HEK293 (cell line): ENCODE measurements around the gene THOC1.

Source experiments
- CTCF ChIA-PET: fragments of 350-600 bp; formaldehyde crosslinking; extraction: SDS; loops from one replicate; lab custom pipeline; 2021; ENCODE audit warnings: antibody characterized with exemption; lab: Yijun Ruan, JAX
- POLR2A ChIA-PET: fragments of 300-600 bp; formaldehyde crosslinking; extraction: SDS; loops from one replicate; lab custom pipeline; 2020; ENCODE audit warnings: antibody characterized with exemption, inconsistent platforms; lab: Yijun Ruan, JAX
- H3K27ac ChIP-seq: fragments of 200-500 bp; sonication (Bioruptor generic); 2 replicates; pipeline ENCODE4 v1.5.1; 2014; ENCODE audit warnings: low read depth, low read length, control low read depth, inconsistent platforms; ENCODE audit errors: extremely low read depth
- H3K36me3 ChIP-seq, 2 experiments: fragments of 200-500 bp in 1 of 2; sonication (Bioruptor generic) in 1 of 2; 1 replicate in 1 of 2; 2 replicates in 1 of 2; pipeline ENCODE4 v1.5.1; 2014 to 2017; ENCODE audit warnings: inconsistent platforms in 2 of 2, low read length in 2 of 2; ENCODE audit not compliant: control insufficient read depth in 2 of 2, insufficient read depth in 1 of 2
- H3K4me1 ChIP-seq: fragments of 200-500 bp; sonication (Bioruptor generic); 2 replicates; pipeline ENCODE4 v1.5.1; 2014; ENCODE audit warnings: mild to moderate bottlenecking, low read length, inconsistent platforms; ENCODE audit not compliant: control insufficient read depth, insufficient read depth
- H3K4me3 ChIP-seq: 2 replicates; pipeline ENCODE4 v1.5.1; 2011; ENCODE audit warnings: low read depth, mild to moderate bottlenecking, control low read depth, low read length, moderate library complexity
- H3K9me3 ChIP-seq: fragments of 200-500 bp; sonication (Bioruptor generic); 2 replicates; pipeline ENCODE4 v1.5.1; 2014; ENCODE audit warnings: low read depth, low read length, inconsistent platforms; ENCODE audit not compliant: control insufficient read depth, insufficient read depth
- BCL11A ChIP-seq: fragments of 450-650 bp; formaldehyde crosslinking; IDR thresholded peaks from 2 replicates; pipeline ENCODE4 v1.5.1; 2016; ENCODE audit warnings: low read depth, missing biosample characterization, missing genetic modification characterization
- EGR2 ChIP-seq: fragments of 450-650 bp; formaldehyde crosslinking; IDR thresholded peaks from 2 replicates; pipeline ENCODE4 v1.5.1; 2016; ENCODE audit warnings: low read depth, missing biosample characterization, missing genetic modification characterization
- ZBTB20 ChIP-seq: fragments of 450-650 bp; formaldehyde crosslinking; IDR thresholded peaks from 2 replicates; pipeline ENCODE4 v1.5.1; 2016; ENCODE audit warnings: missing biosample characterization, missing genetic modification characterization
- ZBTB44 ChIP-seq: fragments of 450-650 bp; IDR thresholded peaks from 2 replicates; pipeline ENCODE4 v1.5.1; 2018; ENCODE audit warnings: missing biosample characterization, mild to moderate bottlenecking, missing genetic modification characterization
- ZBTB7A ChIP-seq: fragments of 450-650 bp; formaldehyde crosslinking; IDR thresholded peaks from 2 replicates; pipeline ENCODE4 v1.5.1; 2016; ENCODE audit warnings: low read depth, missing biosample characterization, missing genetic modification characterization
- ZNF221 ChIP-seq: fragments of 450-650 bp; formaldehyde crosslinking; IDR thresholded peaks from 2 replicates; pipeline ENCODE4 v1.5.1; 2017; ENCODE audit warnings: missing biosample characterization, missing genetic modification characterization, borderline replicate concordance
- ZNF280C ChIP-seq: fragments of 450-650 bp; formaldehyde crosslinking; IDR thresholded peaks from 2 replicates; pipeline ENCODE4 v1.5.1; 2016; ENCODE audit warnings: missing biosample characterization, missing genetic modification characterization
- ZNF292 ChIP-seq: fragments of 450-650 bp; formaldehyde crosslinking; IDR thresholded peaks from 2 replicates; pipeline ENCODE4 v1.5.1; 2016; ENCODE audit warnings: low read depth, missing biosample characterization, missing genetic modification characterization, borderline replicate concordance
- ZNF366 ChIP-seq: fragments of 450-650 bp; formaldehyde crosslinking; conservative IDR thresholded peaks from 2 replicates; pipeline ENCODE4 v1.5.1; 2016; ENCODE audit warnings: missing biosample characterization, missing genetic modification characterization
- ZNF404 ChIP-seq: fragments of 450-650 bp; formaldehyde crosslinking; IDR thresholded peaks from 2 replicates; pipeline ENCODE4 v1.5.1; 2017; ENCODE audit warnings: missing biosample characterization, missing genetic modification characterization
- ZNF510 ChIP-seq: fragments of 450-650 bp; formaldehyde crosslinking; IDR thresholded peaks from 2 replicates; pipeline ENCODE4 v1.5.1; 2018; ENCODE audit warnings: mild to moderate bottlenecking, missing genetic modification characterization, missing biosample characterization; ENCODE audit not compliant: insufficient replicate concordance
- ZNF529 ChIP-seq: fragments of 450-650 bp; formaldehyde crosslinking; IDR thresholded peaks from 2 replicates; pipeline ENCODE4 v1.5.1; 2017; ENCODE audit warnings: missing genetic modification characterization, missing biosample characterization; ENCODE audit not compliant: insufficient replicate concordance
- ZNF621 ChIP-seq: fragments of 450-650 bp; formaldehyde crosslinking; IDR thresholded peaks from 2 replicates; pipeline ENCODE4 v1.5.1; 2017; ENCODE audit warnings: missing biosample characterization, missing genetic modification characterization
- ZSCAN30 ChIP-seq: fragments of 450-650 bp; IDR thresholded peaks from 2 replicates; pipeline ENCODE4 v1.5.1; 2018; ENCODE audit warnings: missing biosample characterization, mild to moderate bottlenecking, missing genetic modification characterization, moderate library complexity
- TF ChIP-seq, protein P1 (sequence below): fragments of 450-650 bp; formaldehyde crosslinking; IDR thresholded peaks from 2 replicates; pipeline ENCODE4 v1.5.1; 2017; ENCODE audit warnings: missing biosample characterization, missing genetic modification characterization
- TF ChIP-seq, protein P2 (sequence below): fragments of 450-650 bp; formaldehyde crosslinking; IDR thresholded peaks from 2 replicates; pipeline ENCODE4 v1.5.1; 2016; ENCODE audit warnings: missing biosample characterization, missing genetic modification characterization
- TF ChIP-seq, protein P3 (sequence below): fragments of 450-650 bp; formaldehyde crosslinking; IDR thresholded peaks from 2 replicates; pipeline ENCODE4 v1.5.1; 2016; ENCODE audit warnings: missing biosample characterization, missing genetic modification characterization
- TF ChIP-seq, protein P4 (sequence below): fragments of 450-650 bp; IDR thresholded peaks from 2 replicates; pipeline ENCODE4 v1.5.1; 2018; ENCODE audit warnings: missing biosample characterization, missing genetic modification characterization
- TF ChIP-seq, protein P5 (sequence below): fragments of 450-650 bp; formaldehyde crosslinking; IDR thresholded peaks from 2 replicates; pipeline ENCODE4 v1.5.1; 2016; ENCODE audit warnings: missing biosample characterization, missing genetic modification characterization, low read depth

Gene THOC1

GRCh38 chr18:172361-172760 lies 95.5 kb downstream of the THOC1 start:
- POLR2A ChIA-PET, result interaction anchor here (1.2 kb wide), 1 partner anchor 12 kb away, joined by 4 read pairs; no protein-coding TSS in a partner anchor
- H3K27ac ChIP-seq, result no peak overlapping the region
- no peaks in the 10 kb centered on the region for H3K9me3 ChIP-seq
- TF ChIP-seq, protein P1, sequence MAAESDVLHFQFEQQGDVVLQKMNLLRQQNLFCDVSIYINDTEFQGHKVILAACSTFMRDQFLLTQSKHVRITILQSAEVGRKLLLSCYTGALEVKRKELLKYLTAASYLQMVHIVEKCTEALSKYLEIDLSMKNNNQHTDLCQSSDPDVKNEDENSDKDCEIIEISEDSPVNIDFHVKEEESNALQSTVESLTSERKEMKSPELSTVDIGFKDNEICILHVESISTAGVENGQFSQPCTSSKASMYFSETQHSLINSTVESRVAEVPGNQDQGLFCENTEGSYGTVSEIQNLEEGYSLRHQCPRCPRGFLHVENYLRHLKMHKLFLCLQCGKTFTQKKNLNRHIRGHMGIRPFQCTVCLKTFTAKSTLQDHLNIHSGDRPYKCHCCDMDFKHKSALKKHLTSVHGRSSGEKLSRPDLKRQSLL (tag by site-specific recombination), result no peak
- TF ChIP-seq ZNF404 (no peak), ZNF510 (tag by site-specific recombination) (no peak), ZSCAN30 (tag by site-specific recombination) (no peak), ZNF280C (no peak), BCL11A (tag by site-specific recombination) (no peak), ZBTB44 (tag by site-specific recombination) (no peak), ZBTB20 (tag by site-specific recombination) (no peak), ZNF529 (tag by site-specific recombination) (no peak), ZNF221 (tag by site-specific recombination) (no peak), EGR2 (tag by site-specific recombination) (no peak), ZBTB7A (tag by site-specific recombination) (no peak), ZNF292 (tag by site-specific recombination) (no peak), ZNF366 (tag by site-specific recombination) (no peak), ZNF621 (tag by site-specific recombination) (no peak)
- TF ChIP-seq, protein P2, sequence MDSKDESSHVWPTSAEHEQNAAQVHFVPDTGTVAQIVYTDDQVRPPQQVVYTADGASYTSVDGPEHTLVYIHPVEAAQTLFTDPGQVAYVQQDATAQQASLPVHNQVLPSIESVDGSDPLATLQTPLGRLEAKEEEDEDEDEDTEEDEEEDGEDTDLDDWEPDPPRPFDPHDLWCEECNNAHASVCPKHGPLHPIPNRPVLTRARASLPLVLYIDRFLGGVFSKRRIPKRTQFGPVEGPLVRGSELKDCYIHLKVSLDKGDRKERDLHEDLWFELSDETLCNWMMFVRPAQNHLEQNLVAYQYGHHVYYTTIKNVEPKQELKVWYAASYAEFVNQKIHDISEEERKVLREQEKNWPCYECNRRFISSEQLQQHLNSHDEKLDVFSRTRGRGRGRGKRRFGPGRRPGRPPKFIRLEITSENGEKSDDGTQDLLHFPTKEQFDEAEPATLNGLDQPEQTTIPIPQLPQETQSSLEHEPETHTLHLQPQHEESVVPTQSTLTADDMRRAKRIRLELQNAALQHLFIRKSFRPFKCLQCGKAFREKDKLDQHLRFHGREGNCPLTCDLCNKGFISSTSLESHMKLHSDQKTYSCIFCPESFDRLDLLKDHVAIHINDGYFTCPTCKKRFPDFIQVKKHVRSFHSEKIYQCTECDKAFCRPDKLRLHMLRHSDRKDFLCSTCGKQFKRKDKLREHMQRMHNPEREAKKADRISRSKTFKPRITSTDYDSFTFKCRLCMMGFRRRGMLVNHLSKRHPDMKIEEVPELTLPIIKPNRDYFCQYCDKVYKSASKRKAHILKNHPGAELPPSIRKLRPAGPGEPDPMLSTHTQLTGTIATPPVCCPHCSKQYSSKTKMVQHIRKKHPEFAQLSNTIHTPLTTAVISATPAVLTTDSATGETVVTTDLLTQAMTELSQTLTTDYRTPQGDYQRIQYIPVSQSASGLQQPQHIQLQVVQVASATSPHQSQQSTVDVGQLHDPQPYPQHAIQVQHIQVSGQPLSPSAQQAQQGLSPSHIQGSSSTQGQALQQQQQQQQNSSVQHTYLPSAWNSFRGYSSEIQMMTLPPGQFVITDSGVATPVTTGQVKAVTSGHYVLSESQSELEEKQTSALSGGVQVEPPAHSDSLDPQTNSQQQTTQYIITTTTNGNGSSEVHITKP (tag by site-specific recombination), result no peak
- TF ChIP-seq, protein P3, sequence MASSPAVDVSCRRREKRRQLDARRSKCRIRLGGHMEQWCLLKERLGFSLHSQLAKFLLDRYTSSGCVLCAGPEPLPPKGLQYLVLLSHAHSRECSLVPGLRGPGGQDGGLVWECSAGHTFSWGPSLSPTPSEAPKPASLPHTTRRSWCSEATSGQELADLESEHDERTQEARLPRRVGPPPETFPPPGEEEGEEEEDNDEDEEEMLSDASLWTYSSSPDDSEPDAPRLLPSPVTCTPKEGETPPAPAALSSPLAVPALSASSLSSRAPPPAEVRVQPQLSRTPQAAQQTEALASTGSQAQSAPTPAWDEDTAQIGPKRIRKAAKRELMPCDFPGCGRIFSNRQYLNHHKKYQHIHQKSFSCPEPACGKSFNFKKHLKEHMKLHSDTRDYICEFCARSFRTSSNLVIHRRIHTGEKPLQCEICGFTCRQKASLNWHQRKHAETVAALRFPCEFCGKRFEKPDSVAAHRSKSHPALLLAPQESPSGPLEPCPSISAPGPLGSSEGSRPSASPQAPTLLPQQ (tag by site-specific recombination), result no peak
- TF ChIP-seq, protein P4, sequence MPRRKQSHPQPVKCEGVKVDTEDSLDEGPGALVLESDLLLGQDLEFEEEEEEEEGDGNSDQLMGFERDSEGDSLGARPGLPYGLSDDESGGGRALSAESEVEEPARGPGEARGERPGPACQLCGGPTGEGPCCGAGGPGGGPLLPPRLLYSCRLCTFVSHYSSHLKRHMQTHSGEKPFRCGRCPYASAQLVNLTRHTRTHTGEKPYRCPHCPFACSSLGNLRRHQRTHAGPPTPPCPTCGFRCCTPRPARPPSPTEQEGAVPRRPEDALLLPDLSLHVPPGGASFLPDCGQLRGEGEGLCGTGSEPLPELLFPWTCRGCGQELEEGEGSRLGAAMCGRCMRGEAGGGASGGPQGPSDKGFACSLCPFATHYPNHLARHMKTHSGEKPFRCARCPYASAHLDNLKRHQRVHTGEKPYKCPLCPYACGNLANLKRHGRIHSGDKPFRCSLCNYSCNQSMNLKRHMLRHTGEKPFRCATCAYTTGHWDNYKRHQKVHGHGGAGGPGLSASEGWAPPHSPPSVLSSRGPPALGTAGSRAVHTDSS (tag by site-specific recombination), result no peak
- TF ChIP-seq, protein P5, sequence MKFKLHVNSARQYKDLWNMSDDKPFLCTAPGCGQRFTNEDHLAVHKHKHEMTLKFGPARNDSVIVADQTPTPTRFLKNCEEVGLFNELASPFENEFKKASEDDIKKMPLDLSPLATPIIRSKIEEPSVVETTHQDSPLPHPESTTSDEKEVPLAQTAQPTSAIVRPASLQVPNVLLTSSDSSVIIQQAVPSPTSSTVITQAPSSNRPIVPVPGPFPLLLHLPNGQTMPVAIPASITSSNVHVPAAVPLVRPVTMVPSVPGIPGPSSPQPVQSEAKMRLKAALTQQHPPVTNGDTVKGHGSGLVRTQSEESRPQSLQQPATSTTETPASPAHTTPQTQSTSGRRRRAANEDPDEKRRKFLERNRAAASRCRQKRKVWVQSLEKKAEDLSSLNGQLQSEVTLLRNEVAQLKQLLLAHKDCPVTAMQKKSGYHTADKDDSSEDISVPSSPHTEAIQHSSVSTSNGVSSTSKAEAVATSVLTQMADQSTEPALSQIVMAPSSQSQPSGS (tag by site-specific recombination), result no peak
- no peaks in the 10 kb centered on the region for H3K4me1 ChIP-seq
- CTCF ChIA-PET, result no interaction called here
- H3K36me3 ChIP-seq, result peaks cover 48 to 57% of the 10 kb centered on the region in 2 experiments
- no peak overlapping the region for H3K4me3 ChIP-seq
